ENCODE measurements around the gene MCU. TPM values are rescaled to one million over a fixed set of nuclear protein-coding genes. Genes with fewer than 3 reads are reported as not detected.
A peak's percentile ranks its signal among the peaks of the same experiment; 100 is the strongest.

MCU gene
- total RNA-seq, 1 experiment from 2014 or later: 26.8 TPM

DNA sequence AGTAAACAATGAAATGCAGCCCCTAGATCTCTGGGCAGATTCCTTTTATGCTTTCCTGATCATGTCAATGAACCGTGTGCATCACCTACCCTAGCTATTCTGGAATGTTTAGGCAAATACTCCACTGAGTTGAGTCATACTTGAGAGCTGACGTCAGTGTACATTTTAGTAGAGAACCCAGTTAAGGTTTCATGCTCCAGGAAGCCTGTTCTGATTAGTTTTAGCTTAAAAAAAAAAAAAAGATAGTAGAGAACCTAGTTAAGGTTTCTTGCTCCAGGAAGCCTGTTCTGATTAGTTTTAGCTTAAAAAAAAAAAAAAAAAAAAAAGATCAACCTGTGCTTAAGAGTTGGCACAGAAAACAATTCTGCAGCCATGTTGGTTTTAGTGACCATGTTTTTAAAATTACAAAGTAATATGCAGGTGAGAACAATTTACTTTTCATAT, 3.7 kb upstream of the MCU start:
- no peak overlapping the region for H3K4me3 ChIP-seq (replicated peaks in 1 of 2; ENCODE audit: low read depth in 1 of 2, low read length in 2 of 2)
- RAD21 ChIA-PET (ENCODE audit: low non-redundant PET in 1 of 2, low total read pairs in 2 of 2, uncharacterized antibody in 2 of 2, unreplicated experiment in 2 of 2): no interaction called here

DNA sequence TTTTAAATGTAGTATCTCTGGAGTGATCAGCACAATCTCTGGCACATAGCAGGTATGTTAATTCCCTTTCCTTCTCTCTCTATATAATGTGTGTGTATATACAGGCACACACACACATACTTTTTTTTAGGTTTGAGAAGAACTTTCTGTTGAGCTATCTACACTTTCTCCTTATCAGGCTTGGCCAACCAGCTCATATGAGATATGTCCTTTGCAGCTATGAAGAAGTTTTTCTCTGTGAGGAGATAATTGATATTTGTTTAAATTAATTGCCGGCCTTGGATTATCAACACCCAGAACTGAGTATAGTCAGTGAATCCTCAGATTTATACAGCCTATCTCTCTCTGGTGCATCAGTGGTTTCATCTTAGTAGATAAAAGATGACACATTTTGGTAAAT, 2.3 kb upstream of the MCU start:
- Histone ChIP-seq H3K27ac (ENCODE audit: low read depth, low read length) (no peak overlapping the region), H3K27me3 (ENCODE audit: insufficient read depth, low read length) (no peaks in the 10 kb centered on the region), H3K4me1 (ENCODE audit: control insufficient read depth in 1 of 2, insufficient read depth in 2 of 2, low read length in 2 of 2) (peaks cover 3 to 24% of the 10 kb centered on the region in 2 experiments; a peak in 3 of 4 replicates), H2AFZ (ENCODE audit: low read depth, low read length, poor library complexity, severe bottlenecking) (peak overlapping the region; percentile 63), H4K20me1 (ENCODE audit: insufficient read depth) (peaks cover 6% of the 10 kb centered on the region; the same call in 1 of the 2 replicates), H3K36me3 (ENCODE audit: control insufficient read depth in 1 of 2, insufficient read depth in 2 of 2, low read length in 2 of 2) (no peaks in the 10 kb centered on the region), H3K79me2 (ENCODE audit: insufficient read depth, low read length) (peaks cover 22% of the 10 kb centered on the region), H3K4me2 (ENCODE audit: low read length) (no peak overlapping the region), H3K9ac (ENCODE audit: low read length) (no peak overlapping the region), H3K9me2 (ENCODE audit: insufficient read depth) (no peaks in the 10 kb centered on the region), H3K4me3 (replicated peaks in 1 of 2; ENCODE audit: low read depth in 1 of 2, low read length in 2 of 2) (no peak overlapping the region), H3K9me3 (ENCODE audit: control insufficient read depth in 1 of 2, insufficient read depth in 1 of 2, low read depth in 1 of 2, low read length in 2 of 2) (no peaks in the 10 kb centered on the region)
- no TSS peak for BruUV-seq (replicated peaks)
- no peak for TF ChIP-seq ELF1 (IDR thresholded peaks at IDR 0.05; ENCODE audit: borderline replicate concordance, low read depth)
- TF ChIP-seq YY1 (IDR thresholded peaks at IDR 0.05; ENCODE audit: extremely low read depth, insufficient replicate concordance, low read depth, low read length): no peak
- no peak for TF ChIP-seq TCF7L2 (IDR thresholded peaks at IDR 0.05; ENCODE audit: borderline replicate concordance, extremely low read depth, insufficient read depth, insufficient read length)
- no peak for TF ChIP-seq MAX (IDR thresholded peaks at IDR 0.05)
- no peak for TF ChIP-seq RAD21 (IDR thresholded peaks at IDR 0.05; ENCODE audit: low read depth)
- TF ChIP-seq ATF3 (IDR thresholded peaks at IDR 0.05): no peak
- TF ChIP-seq ZNF274 (IDR thresholded peaks at IDR 0.05; ENCODE audit: low read depth, low read length): no peak
- TF ChIP-seq CEBPB (IDR thresholded peaks at IDR 0.05; ENCODE audit: low read depth): no peak
- TF ChIP-seq CTCF (IDR thresholded peaks at IDR 0.05 in 2 of 3, conservative IDR thresholded peaks at IDR 0.05 in 1 of 3; ENCODE audit: borderline replicate concordance in 1 of 3, insufficient read depth in 1 of 3, low read depth in 2 of 3, low read length in 2 of 3): no peak
- no peak for TF ChIP-seq SRF (IDR thresholded peaks at IDR 0.05; ENCODE audit: low read depth)
- no peak for TF ChIP-seq EZH2phosphoT487 (IDR thresholded peaks at IDR 0.05; ENCODE audit: borderline replicate concordance)
- no peak for TF ChIP-seq ZFX (IDR thresholded peaks at IDR 0.05)
- TF ChIP-seq EGR1 (IDR thresholded peaks at IDR 0.05; ENCODE audit: low read depth): no peak
- TF ChIP-seq CBX3 (IDR thresholded peaks at IDR 0.05; ENCODE audit: low read depth): no peak
- no peak for TF ChIP-seq POLR2A (IDR thresholded peaks at IDR 0.05; ENCODE audit: borderline replicate concordance, extremely low read depth, insufficient read depth, insufficient read length)
- ChIA-PET RAD21 (ENCODE audit: low non-redundant PET in 1 of 2, low total read pairs in 2 of 2, uncharacterized antibody in 2 of 2, unreplicated experiment in 2 of 2) (no interaction called here), POLR2A (interaction anchor here (0.9 to 1.4 kb wide), 2 partner anchors 11 to 13 kb away, joined by 3 to 4 read pairs; no protein-coding TSS in a partner anchor), CTCF (no interaction called here)
- intact Hi-C loops (cut with micrococcal nuclease): loop anchor here (5.0 to 10.0 kb wide), 2 partner anchors 312 to 375 kb away; no protein-coding TSS in a partner anchor
- no peak for ATAC-seq
- DNase-seq (ENCODE audit: low read depth, low spot score): no peak

More for the DNA sequence above, 3.7 kb upstream of the MCU start:
- ATAC-seq (no peak), DNase-seq (ENCODE audit: low read depth, low spot score) (no peak)
- no peaks in the 10 kb centered on the region for H3K9me3 ChIP-seq (ENCODE audit: control insufficient read depth in 1 of 2, insufficient read depth in 1 of 2, low read depth in 1 of 2, low read length in 2 of 2)
- no TSS peak for BruUV-seq (replicated peaks)
- no peaks in the 10 kb centered on the region for H3K36me3 ChIP-seq (ENCODE audit: control insufficient read depth in 1 of 2, insufficient read depth in 2 of 2, low read length in 2 of 2)
- intact Hi-C loops (cut with micrococcal nuclease): no loop called here
- no peak overlapping the region for H3K27ac ChIP-seq (ENCODE audit: low read depth, low read length)
- ChIA-PET POLR2A (interaction anchor here (1.4 kb wide), 1 partner anchor 12 kb away, joined by 4 read pairs; no protein-coding TSS in a partner anchor), CTCF (no interaction called here)
- TF ChIP-seq JUND (IDR thresholded peaks at IDR 0.05): 0 out of 2 replicates have a peak, but pooled peaks have one; percentile 12
- TF ChIP-seq MAX (IDR thresholded peaks at IDR 0.05): no peak
- no peak for TF ChIP-seq ELF1 (IDR thresholded peaks at IDR 0.05; ENCODE audit: borderline replicate concordance, low read depth)
- peaks cover 8% of the 10 kb centered on the region for H3K79me2 ChIP-seq (ENCODE audit: insufficient read depth, low read length)
- no peak overlapping the region for H3K9ac ChIP-seq (ENCODE audit: low read length)
- no peaks in the 10 kb centered on the region for H3K9me2 ChIP-seq (ENCODE audit: insufficient read depth)
- peak overlapping the region; percentile 80 for H2AFZ ChIP-seq (ENCODE audit: low read depth, low read length, poor library complexity, severe bottlenecking)
- H3K27me3 ChIP-seq (ENCODE audit: insufficient read depth, low read length): no peaks in the 10 kb centered on the region
- no peaks in the 10 kb centered on the region for H4K20me1 ChIP-seq (ENCODE audit: insufficient read depth)
- H3K4me1 ChIP-seq (ENCODE audit: control insufficient read depth in 1 of 2, insufficient read depth in 2 of 2, low read length in 2 of 2): peaks cover 3 to 17% of the 10 kb centered on the region in 2 experiments; a peak in 3 of 4 replicates
- peak overlapping the region; percentile 14; the same call in 1 of the 2 replicates for H3K4me2 ChIP-seq (ENCODE audit: low read length)

Data from HCT116 (cell line).